Sigmoid colon (tissue), 4 donors: ENCODE results near the gene CACNA1D.

ENCODE experiments used
- POLR2A ChIP-seq, 2 donors: fragments of 450-650 bp; IDR thresholded peaks; one replicate each; pipeline ENCODE4 v1.6.1; 2016; ENCODE audit warnings: antibody characterized with exemption in 2 of 2, mild to moderate bottlenecking in 2 of 2, moderate library complexity in 2 of 2
- POLR2AphosphoS5 ChIP-seq, 4 donors: sonication (generic); formaldehyde crosslinking; IDR thresholded peaks; one replicate each; pipeline ENCODE4 v1.6.1; 2017; ENCODE audit warnings: antibody characterized with exemption in 4 of 4
- TF ChIP-seq, protein P1 (sequence below), 4 experiments: fragments of 450-650 bp in 3 of 4; fragments of 200-600 bp in 1 of 4; IDR thresholded peaks; one replicate each; pipeline ENCODE4 v1.5.1; 2016 to 2019; ENCODE audit warnings: antibody characterized with exemption in 4 of 4, mild to moderate bottlenecking in 3 of 4, moderate library complexity in 2 of 4

- TF ChIP-seq POLR2A (IDR thresholded peaks at IDR 0.05) (no peak), POLR2AphosphoS5 (IDR thresholded peaks at IDR 0.05) (no peak)
- TF ChIP-seq, protein P1, sequence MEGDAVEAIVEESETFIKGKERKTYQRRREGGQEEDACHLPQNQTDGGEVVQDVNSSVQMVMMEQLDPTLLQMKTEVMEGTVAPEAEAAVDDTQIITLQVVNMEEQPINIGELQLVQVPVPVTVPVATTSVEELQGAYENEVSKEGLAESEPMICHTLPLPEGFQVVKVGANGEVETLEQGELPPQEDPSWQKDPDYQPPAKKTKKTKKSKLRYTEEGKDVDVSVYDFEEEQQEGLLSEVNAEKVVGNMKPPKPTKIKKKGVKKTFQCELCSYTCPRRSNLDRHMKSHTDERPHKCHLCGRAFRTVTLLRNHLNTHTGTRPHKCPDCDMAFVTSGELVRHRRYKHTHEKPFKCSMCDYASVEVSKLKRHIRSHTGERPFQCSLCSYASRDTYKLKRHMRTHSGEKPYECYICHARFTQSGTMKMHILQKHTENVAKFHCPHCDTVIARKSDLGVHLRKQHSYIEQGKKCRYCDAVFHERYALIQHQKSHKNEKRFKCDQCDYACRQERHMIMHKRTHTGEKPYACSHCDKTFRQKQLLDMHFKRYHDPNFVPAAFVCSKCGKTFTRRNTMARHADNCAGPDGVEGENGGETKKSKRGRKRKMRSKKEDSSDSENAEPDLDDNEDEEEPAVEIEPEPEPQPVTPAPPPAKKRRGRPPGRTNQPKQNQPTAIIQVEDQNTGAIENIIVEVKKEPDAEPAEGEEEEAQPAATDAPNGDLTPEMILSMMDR (IDR thresholded peaks at IDR 0.05) = no peak
Observed at GRCh38 chr3:53728606-53729005, 234.2 kb downstream of the CACNA1D start.
